ENCODE data around the gene ESYT2.
A peak's percentile ranks its signal among the peaks of the same experiment; 100 is the strongest.

Gene ESYT2

GRCh38 chr7:158684329-158684728 is 145.0 kb downstream of the ESYT2 start:
- H3K9me3 Mint-ChIP-seq, result no peaks in the 10 kb centered on the region
- H3K4me3 Mint-ChIP-seq, result no peak overlapping the region
- no peaks in the 10 kb centered on the region for H3K4me1 Mint-ChIP-seq
- no peaks in the 10 kb centered on the region for H3K27me3 Mint-ChIP-seq (ENCODE audit: low read depth, poor library complexity)
- DNase-seq, result no peak
- H3K36me3 Mint-ChIP-seq (ENCODE audit: low read depth), result peaks cover 40% of the 10 kb centered on the region
- H3K27ac Mint-ChIP-seq, result no peak overlapping the region
- TF ChIP-seq, protein P1, sequence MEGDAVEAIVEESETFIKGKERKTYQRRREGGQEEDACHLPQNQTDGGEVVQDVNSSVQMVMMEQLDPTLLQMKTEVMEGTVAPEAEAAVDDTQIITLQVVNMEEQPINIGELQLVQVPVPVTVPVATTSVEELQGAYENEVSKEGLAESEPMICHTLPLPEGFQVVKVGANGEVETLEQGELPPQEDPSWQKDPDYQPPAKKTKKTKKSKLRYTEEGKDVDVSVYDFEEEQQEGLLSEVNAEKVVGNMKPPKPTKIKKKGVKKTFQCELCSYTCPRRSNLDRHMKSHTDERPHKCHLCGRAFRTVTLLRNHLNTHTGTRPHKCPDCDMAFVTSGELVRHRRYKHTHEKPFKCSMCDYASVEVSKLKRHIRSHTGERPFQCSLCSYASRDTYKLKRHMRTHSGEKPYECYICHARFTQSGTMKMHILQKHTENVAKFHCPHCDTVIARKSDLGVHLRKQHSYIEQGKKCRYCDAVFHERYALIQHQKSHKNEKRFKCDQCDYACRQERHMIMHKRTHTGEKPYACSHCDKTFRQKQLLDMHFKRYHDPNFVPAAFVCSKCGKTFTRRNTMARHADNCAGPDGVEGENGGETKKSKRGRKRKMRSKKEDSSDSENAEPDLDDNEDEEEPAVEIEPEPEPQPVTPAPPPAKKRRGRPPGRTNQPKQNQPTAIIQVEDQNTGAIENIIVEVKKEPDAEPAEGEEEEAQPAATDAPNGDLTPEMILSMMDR (IDR thresholded peaks at IDR 0.05), result no peak

- Mint-ChIP-seq H3K27ac (peak overlapping the region; percentile 15), H3K4me1 (no peaks in the 10 kb centered on the region), H3K27me3 (ENCODE audit: low read depth, poor library complexity) (no peaks in the 10 kb centered on the region), H3K9me3 (no peaks in the 10 kb centered on the region), H3K36me3 (ENCODE audit: low read depth) (peaks cover 38% of the 10 kb centered on the region), H3K4me3 (no peak overlapping the region)
- DNase-seq, result no peak
- TF ChIP-seq, protein P1 (IDR thresholded peaks at IDR 0.05), result no peak
Observed at GRCh38 chr7:158683541-158683940, 145.8 kb downstream of the ESYT2 start.

DNA sequence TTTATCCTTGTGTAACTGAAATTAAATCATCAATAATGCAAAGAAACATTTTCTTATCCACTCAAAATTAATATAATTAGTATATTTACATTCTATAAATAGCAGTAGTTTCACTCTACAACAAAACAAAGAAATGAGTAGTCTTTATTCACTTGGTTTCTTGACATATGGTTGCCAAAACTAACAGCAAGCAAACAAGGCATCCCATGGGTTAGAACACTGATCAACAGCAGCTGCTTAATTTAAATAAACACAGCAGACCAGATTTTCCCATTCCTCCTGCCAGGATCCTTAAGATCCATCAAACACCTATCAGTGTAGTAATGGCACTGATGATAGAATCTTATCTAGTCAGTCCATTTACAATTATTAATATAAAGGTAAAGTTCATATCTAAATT is 146.9 kb downstream of the ESYT2 start:
- no peak overlapping the region for H3K27ac Mint-ChIP-seq
- H3K4me3 Mint-ChIP-seq, result no peak overlapping the region
- peaks cover 29% of the 10 kb centered on the region for H3K36me3 Mint-ChIP-seq (ENCODE audit: low read depth)
- H3K9me3 Mint-ChIP-seq, result no peaks in the 10 kb centered on the region
- H3K4me1 Mint-ChIP-seq, result no peaks in the 10 kb centered on the region
- H3K27me3 Mint-ChIP-seq (ENCODE audit: low read depth, poor library complexity), result no peaks in the 10 kb centered on the region
- TF ChIP-seq, protein P1 (IDR thresholded peaks at IDR 0.05), result no peak
- DNase-seq, result no peak

All from nephron progenitor cell (in vitro differentiated cells).